HG03280 (cell line): ENCODE data around the gene TSPAN4.

Experiments used
- ATAC-seq: cut with Tn5 transposase; IDR thresholded peaks from one replicate; pipeline ENCODE4 v1.9.1; 2021; ENCODE audit warnings: mild to moderate bottlenecking, moderate library complexity; ENCODE audit not compliant: unreplicated experiment

The TSPAN4 gene

GRCh38 chr11:863023-863909 is 20.6 kb downstream of the TSPAN4 start:
- ATAC-seq, result no peak

GRCh38 chr11:863910-864827 is 21.5 kb downstream of the TSPAN4 start:
- ATAC-seq, result no peak

GRCh38 chr11:864898-865297 is 22.2 kb downstream of the TSPAN4 start:
- ATAC-seq, result no peak

GRCh38 chr11:865462-866430 is 23.1 kb downstream of the TSPAN4 start:
- ATAC-seq, result no peak

- no peak for ATAC-seq
These were observed 23.8 kb downstream of the TSPAN4 start for GRCh38 chr11:866481-866880.

- no peak for ATAC-seq
These were observed 25.3 kb downstream of the TSPAN4 start for GRCh38 chr11:867856-868358.

- no peak for ATAC-seq
These were observed 25.7 kb downstream of the TSPAN4 start for GRCh38 chr11:868394-868793.

- ATAC-seq, result no peak
These were observed 26.1 kb downstream of the TSPAN4 start for GRCh38 chr11:868802-869201.

GRCh38 chr11:869399-870126 is 26.9 kb downstream of the TSPAN4 start:
- no peak for ATAC-seq

GRCh38 chr11:870127-870413 is 27.4 kb downstream of the TSPAN4 start:
- no peak for ATAC-seq

GRCh38 chr11:870418-870817 is 27.8 kb downstream of the TSPAN4 start:
- ATAC-seq, result no peak

GRCh38 chr11:871472-871871 is 28.8 kb downstream of the TSPAN4 start:
- ATAC-seq, result no peak

- ATAC-seq, result no peak
These were observed 30.1 kb downstream of the TSPAN4 start for GRCh38 chr11:872799-873198.

GRCh38 chr11:873706-874105 is 31.1 kb downstream of the TSPAN4 start:
- ATAC-seq, result no peak

- no peak for ATAC-seq
These were observed 32.6 kb downstream of the TSPAN4 start for GRCh38 chr11:875203-875602.

GRCh38 chr11:875769-876301 is 33.2 kb downstream of the TSPAN4 start:
- ATAC-seq, result no peak

- ATAC-seq, result no peak
These were observed 33.9 kb downstream of the TSPAN4 start for GRCh38 chr11:876545-876944.

- ATAC-seq, result no peak
These were observed 34.9 kb downstream of the TSPAN4 start for GRCh38 chr11:877565-877964.

- ATAC-seq, result no peak
These were observed 37.8 kb downstream of the TSPAN4 start for GRCh38 chr11:880447-880846.

GRCh38 chr11:882596-882995 is 39.9 kb downstream of the TSPAN4 start:
- ATAC-seq, result no peak
